ENCODE data around the gene TRAM2. TPM values are rescaled to one million over a fixed set of nuclear protein-coding genes. Genes with fewer than 3 reads are reported as not detected.

The TRAM2 gene
- total RNA-seq, 4 donors from 2014 or later = 6.5 to 14.1 (median 7.2) TPM

DNA sequence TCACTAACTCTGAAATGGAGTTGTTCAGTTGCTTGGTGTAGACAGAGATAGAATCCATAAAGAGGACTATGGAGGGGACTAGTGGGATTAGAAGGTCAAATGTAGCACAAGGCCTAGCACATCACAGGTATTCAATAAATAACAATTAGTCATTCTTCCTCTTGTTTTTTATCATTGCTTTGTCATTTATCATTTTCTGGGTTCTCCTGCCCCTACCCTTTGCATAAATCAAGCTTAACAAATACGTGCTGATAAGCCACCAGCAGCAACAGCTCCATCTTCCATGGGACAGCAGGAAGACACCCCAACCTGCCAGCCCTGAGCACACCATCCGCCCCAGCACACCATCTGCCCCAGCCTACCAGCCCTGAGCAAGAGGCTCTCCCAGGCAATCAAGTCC, 23.1 kb downstream of the TRAM2 start:
- 87% methylated on average over 2 of the region's 2 CpGs for WGBS
- H3K27ac ChIP-seq = no peak overlapping the region
- peaks cover 48% of the 10 kb centered on the region for H3K4me1 ChIP-seq
- H3K9me3 ChIP-seq = no peaks in the 10 kb centered on the region
- DNase-seq (ENCODE audit: low spot score in 2 of 2) = no peak
- H3K36me3 ChIP-seq = no peaks in the 10 kb centered on the region
- no peak overlapping the region for H3K4me3 ChIP-seq
- TF ChIP-seq EP300 (IDR thresholded peaks at IDR 0.05) (no peak), POLR2AphosphoS5 (IDR thresholded peaks at IDR 0.05) (no peak), POLR2A (IDR thresholded peaks at IDR 0.05) (no peak), CTCF (IDR thresholded peaks at IDR 0.05) (no peak)
- H3K27me3 ChIP-seq = no peaks in the 10 kb centered on the region

GRCh38 chr6:52553158-52553557, 23.7 kb downstream of the TRAM2 start:
- no peaks in the 10 kb centered on the region for H3K36me3 ChIP-seq
- 96% methylated on average over 1 of the region's 1 CpG for WGBS
- no peaks in the 10 kb centered on the region for H3K9me3 ChIP-seq
- peaks cover 47% of the 10 kb centered on the region for H3K4me1 ChIP-seq
- no peak overlapping the region for H3K4me3 ChIP-seq
- TF ChIP-seq POLR2AphosphoS5 (IDR thresholded peaks at IDR 0.05) (no peak), EP300 (IDR thresholded peaks at IDR 0.05) (no peak), CTCF (IDR thresholded peaks at IDR 0.05) (no peak), POLR2A (IDR thresholded peaks at IDR 0.05) (no peak)
- H3K27me3 ChIP-seq = no peaks in the 10 kb centered on the region
- no peak for DNase-seq (ENCODE audit: low spot score in 2 of 2)
- no peak overlapping the region for H3K27ac ChIP-seq

GRCh38 chr6:52552278-52552643, 24.6 kb downstream of the TRAM2 start:
- no peaks in the 10 kb centered on the region for H3K27me3 ChIP-seq
- no peaks in the 10 kb centered on the region for H3K9me3 ChIP-seq
- WGBS = 22% methylated on average over 6 of the region's 6 CpGs
- DNase-seq (ENCODE audit: low spot score in 2 of 2) = no peak
- TF ChIP-seq EP300 (IDR thresholded peaks at IDR 0.05) = no peak
- TF ChIP-seq POLR2AphosphoS5 (IDR thresholded peaks at IDR 0.05) = no peak
- TF ChIP-seq POLR2A (IDR thresholded peaks at IDR 0.05) = no peak
- TF ChIP-seq CTCF (IDR thresholded peaks at IDR 0.05) = no peak
- no peaks in the 10 kb centered on the region for H3K36me3 ChIP-seq
- peak overlapping the region; percentile 59 for H3K27ac ChIP-seq
- peaks cover 47% of the 10 kb centered on the region for H3K4me1 ChIP-seq
- H3K4me3 ChIP-seq = peak overlapping the region; percentile 7

GRCh38 chr6:52551483-52552277, 25.2 kb downstream of the TRAM2 start:
- TF ChIP-seq POLR2A (IDR thresholded peaks at IDR 0.05) (no peak), POLR2AphosphoS5 (IDR thresholded peaks at IDR 0.05) (peak in 1 of 3 donors; percentile 11), EP300 (IDR thresholded peaks at IDR 0.05) (no peak), CTCF (IDR thresholded peaks at IDR 0.05) (no peak)
- H3K4me1 ChIP-seq = peaks cover 47% of the 10 kb centered on the region
- no peak for DNase-seq (ENCODE audit: low spot score in 2 of 2)
- H3K27me3 ChIP-seq = no peaks in the 10 kb centered on the region
- no peaks in the 10 kb centered on the region for H3K36me3 ChIP-seq
- H3K4me3 ChIP-seq = peak overlapping the region; percentile 7
- no peaks in the 10 kb centered on the region for H3K9me3 ChIP-seq
- H3K27ac ChIP-seq = peak overlapping the region; percentile 59
- WGBS = 30% methylated on average over 13 of the region's 13 CpGs

GRCh38 chr6:52550870-52551269, 26.0 kb downstream of the TRAM2 start:
- Histone ChIP-seq H3K27ac (peak overlapping the region; percentile 18), H3K4me3 (no peak overlapping the region), H3K9me3 (no peaks in the 10 kb centered on the region), H3K27me3 (no peaks in the 10 kb centered on the region), H3K4me1 (peaks cover 52% of the 10 kb centered on the region), H3K36me3 (no peaks in the 10 kb centered on the region)
- WGBS = 62% methylated on average over 5 of the region's 5 CpGs
- TF ChIP-seq CTCF (IDR thresholded peaks at IDR 0.05) = no peak
- no peak for TF ChIP-seq POLR2AphosphoS5 (IDR thresholded peaks at IDR 0.05)
- TF ChIP-seq EP300 (IDR thresholded peaks at IDR 0.05) = no peak
- no peak for TF ChIP-seq POLR2A (IDR thresholded peaks at IDR 0.05)
- no peak for DNase-seq (ENCODE audit: low spot score in 2 of 2)

All from suprapubic skin (tissue), 4 donors.